PFSK-1 (cell line): Measurements from ENCODE around the gene SYNJ2.

ENCODE experiments used
- POLR2AphosphoS5 ChIP-seq: IDR thresholded peaks from 2 replicates; pipeline ENCODE4 v1.6.1; 2012; ENCODE audit warnings: low read depth, mild to moderate bottlenecking, control low read depth, low read length, moderate library complexity
- SIN3A ChIP-seq: IDR thresholded peaks from 2 replicates; pipeline ENCODE4 v1.6.1; 2012; ENCODE audit warnings: mild to moderate bottlenecking, low read length, moderate library complexity, borderline replicate concordance; ENCODE audit not compliant: insufficient read depth
- TAF1 ChIP-seq: IDR thresholded peaks from 2 replicates; pipeline ENCODE4 v1.6.1; 2012; ENCODE audit warnings: low read length, control low read depth, borderline replicate concordance; ENCODE audit not compliant: insufficient read depth
- TF ChIP-seq, protein P1 (sequence below), 2 experiments: IDR thresholded peaks; 2 replicates each; pipeline versions ENCODE4 v1.6.1 to v1.8.0; 2011 to 2012; ENCODE audit warnings: low read depth in 2 of 2, low read length in 2 of 2, control low read depth in 1 of 2, inconsistent platforms in 1 of 2, mild to moderate bottlenecking in 1 of 2, moderate library complexity in 1 of 2; ENCODE audit not compliant: insufficient read depth in 1 of 2

GRCh38 chr6:158040804-158041347, 59.2 kb downstream of the SYNJ2 start:
- TF ChIP-seq, protein P1, sequence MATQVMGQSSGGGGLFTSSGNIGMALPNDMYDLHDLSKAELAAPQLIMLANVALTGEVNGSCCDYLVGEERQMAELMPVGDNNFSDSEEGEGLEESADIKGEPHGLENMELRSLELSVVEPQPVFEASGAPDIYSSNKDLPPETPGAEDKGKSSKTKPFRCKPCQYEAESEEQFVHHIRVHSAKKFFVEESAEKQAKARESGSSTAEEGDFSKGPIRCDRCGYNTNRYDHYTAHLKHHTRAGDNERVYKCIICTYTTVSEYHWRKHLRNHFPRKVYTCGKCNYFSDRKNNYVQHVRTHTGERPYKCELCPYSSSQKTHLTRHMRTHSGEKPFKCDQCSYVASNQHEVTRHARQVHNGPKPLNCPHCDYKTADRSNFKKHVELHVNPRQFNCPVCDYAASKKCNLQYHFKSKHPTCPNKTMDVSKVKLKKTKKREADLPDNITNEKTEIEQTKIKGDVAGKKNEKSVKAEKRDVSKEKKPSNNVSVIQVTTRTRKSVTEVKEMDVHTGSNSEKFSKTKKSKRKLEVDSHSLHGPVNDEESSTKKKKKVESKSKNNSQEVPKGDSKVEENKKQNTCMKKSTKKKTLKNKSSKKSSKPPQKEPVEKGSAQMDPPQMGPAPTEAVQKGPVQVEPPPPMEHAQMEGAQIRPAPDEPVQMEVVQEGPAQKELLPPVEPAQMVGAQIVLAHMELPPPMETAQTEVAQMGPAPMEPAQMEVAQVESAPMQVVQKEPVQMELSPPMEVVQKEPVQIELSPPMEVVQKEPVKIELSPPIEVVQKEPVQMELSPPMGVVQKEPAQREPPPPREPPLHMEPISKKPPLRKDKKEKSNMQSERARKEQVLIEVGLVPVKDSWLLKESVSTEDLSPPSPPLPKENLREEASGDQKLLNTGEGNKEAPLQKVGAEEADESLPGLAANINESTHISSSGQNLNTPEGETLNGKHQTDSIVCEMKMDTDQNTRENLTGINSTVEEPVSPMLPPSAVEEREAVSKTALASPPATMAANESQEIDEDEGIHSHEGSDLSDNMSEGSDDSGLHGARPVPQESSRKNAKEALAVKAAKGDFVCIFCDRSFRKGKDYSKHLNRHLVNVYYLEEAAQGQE (IDR thresholded peaks at IDR 0.05; ENCODE audit: insufficient read depth in 1 of 2, low read depth in 2 of 2, low read length in 2 of 2) = no peak
- no peak for TF ChIP-seq POLR2AphosphoS5
- no peak; the same call in 1 of the 2 replicates for TF ChIP-seq SIN3A
- TF ChIP-seq TAF1 = no peak
